NT2/D1 (cell line): ENCODE results near the gene CUL5.

Experiments
- SUZ12 ChIP-seq: IDR thresholded peaks from 2 replicates; pipeline ENCODE4 v1.6.1; 2011; ENCODE audit not compliant: insufficient read length, insufficient read depth; ENCODE audit errors: extremely low read depth
- YY1 ChIP-seq: IDR thresholded peaks from 2 replicates; pipeline ENCODE4 v1.6.1; 2011; ENCODE audit not compliant: insufficient read length, insufficient read depth
- ZNF274 ChIP-seq: IDR thresholded peaks from 2 replicates; pipeline ENCODE4 v1.6.1; 2011; ENCODE audit warnings: mild to moderate bottlenecking, low read depth, low read length

GRCh38 chr11:108125096-108125495 lies 116.4 kb downstream of the CUL5 start:
- TF ChIP-seq SUZ12 (no peak), ZNF274 (no peak), YY1 (no peak)
